Progenitor cell of endocrine pancreas (in vitro differentiated cells): ENCODE data around the gene PTTG1. TPM values are rescaled to one million over a fixed set of nuclear protein-coding genes. Genes with fewer than 3 reads are reported as not detected.

Source experiments
- DNase-seq: peaks from one replicate; pipeline ENCODE4 v3.0.0; 2021; ENCODE audit warnings: low spot score; ENCODE audit not compliant: unreplicated experiment
- H3K27ac Mint-ChIP-seq: 2 replicates; pipeline ENCODE4 v1.8.0; 2021; ENCODE audit warnings: mild to moderate bottlenecking, moderate library complexity, mixed read lengths
- H3K27me3 Mint-ChIP-seq: 2 replicates; pipeline ENCODE4 v1.8.0; 2021; ENCODE audit warnings: mixed read lengths
- H3K36me3 Mint-ChIP-seq: 2 replicates; pipeline ENCODE4 v1.8.0; 2022; ENCODE audit warnings: mixed read lengths; ENCODE audit not compliant: insufficient read depth
- H3K4me1 Mint-ChIP-seq: 2 replicates; pipeline ENCODE4 v1.8.0; 2021; ENCODE audit warnings: low read depth, mixed read lengths
- H3K4me3 Mint-ChIP-seq: 2 replicates; pipeline ENCODE4 v1.8.0; 2021; ENCODE audit warnings: low read depth, mild to moderate bottlenecking, moderate library complexity, mixed read lengths
- H3K9me3 Mint-ChIP-seq: 2 replicates; pipeline ENCODE4 v1.8.0; 2021; ENCODE audit warnings: low read depth, mixed read lengths
- CTCF ChIP-seq: fragments of 200-600 bp; sonication (generic); IDR thresholded peaks from one replicate; pipeline ENCODE4 v1.5.0; 2021; ENCODE audit warnings: antibody characterized with exemption, mild to moderate bottlenecking; ENCODE audit not compliant: unreplicated experiment
- total RNA-seq: library from RNA; stranded (reverse); gene quantifications from 2 replicates; pipeline ENCODE4 v1.2.1, GENCODE V29; 2021

The PTTG1 gene
- total RNA-seq, 1 donor from 2014 or later, result 50.0 TPM

GRCh38 chr5:160439205-160439600, 17.5 kb downstream of the PTTG1 start:
- peak; percentile 97 for TF ChIP-seq CTCF
- Mint-ChIP-seq H3K4me1 (peaks cover 6% of the 10 kb centered on the region), H3K36me3 (no peaks in the 10 kb centered on the region), H3K9me3 (no peaks in the 10 kb centered on the region), H3K4me3 (peak overlapping the region; percentile 24), H3K27ac (peak overlapping the region; percentile 11), H3K27me3 (peaks cover 9% of the 10 kb centered on the region)
- DNase-seq, result peak; percentile 85

GRCh38 chr5:160441311-160441781, 19.7 kb downstream of the PTTG1 start:
- no peak for DNase-seq
- Mint-ChIP-seq H3K4me3 (no peak overlapping the region), H3K4me1 (peaks cover 4% of the 10 kb centered on the region)

GRCh38 chr5:160442824-160443431, 21.3 kb downstream of the PTTG1 start:
- TF ChIP-seq CTCF, result no peak
- Mint-ChIP-seq H3K27me3 (peaks cover 2% of the 10 kb centered on the region), H3K36me3 (no peaks in the 10 kb centered on the region), H3K27ac (no peak overlapping the region), H3K9me3 (peaks cover 4% of the 10 kb centered on the region), H3K4me3 (no peak overlapping the region), H3K4me1 (peaks cover 4% of the 10 kb centered on the region)
- no peak for DNase-seq

More at GRCh38 chr5:160441311-160441781, 19.7 kb downstream of the PTTG1 start:
- Mint-ChIP-seq H3K27me3 (peaks cover 2% of the 10 kb centered on the region), H3K36me3 (no peaks in the 10 kb centered on the region), H3K27ac (no peak overlapping the region), H3K9me3 (no peaks in the 10 kb centered on the region)
- TF ChIP-seq CTCF, result no peak

- TF ChIP-seq CTCF, result no peak
- no peaks in the 10 kb centered on the region for H3K4me1 Mint-ChIP-seq
- H3K27me3 Mint-ChIP-seq, result no peaks in the 10 kb centered on the region
- DNase-seq, result no peak
- peaks cover 9% of the 10 kb centered on the region for H3K9me3 Mint-ChIP-seq
- H3K27ac Mint-ChIP-seq, result no peak overlapping the region
- H3K36me3 Mint-ChIP-seq, result no peaks in the 10 kb centered on the region
- H3K4me3 Mint-ChIP-seq, result no peak overlapping the region
Measured at GRCh38 chr5:160444407-160444806, 22.8 kb downstream of the PTTG1 start.

- Mint-ChIP-seq H3K36me3 (no peaks in the 10 kb centered on the region), H3K9me3 (peaks cover 11% of the 10 kb centered on the region), H3K27ac (no peak overlapping the region), H3K4me1 (no peaks in the 10 kb centered on the region), H3K27me3 (no peaks in the 10 kb centered on the region), H3K4me3 (no peak overlapping the region)
- TF ChIP-seq CTCF, result no peak
- no peak for DNase-seq
Measured at GRCh38 chr5:160445132-160445531, 23.5 kb downstream of the PTTG1 start.
